ENCODE results near the gene IFT27.
"Not testable (repeated sequence)": the region's sequence is repeated elsewhere in the genome, so short reads cannot be mapped to it uniquely, and the experiment has no call there.

Gene IFT27

DNA sequence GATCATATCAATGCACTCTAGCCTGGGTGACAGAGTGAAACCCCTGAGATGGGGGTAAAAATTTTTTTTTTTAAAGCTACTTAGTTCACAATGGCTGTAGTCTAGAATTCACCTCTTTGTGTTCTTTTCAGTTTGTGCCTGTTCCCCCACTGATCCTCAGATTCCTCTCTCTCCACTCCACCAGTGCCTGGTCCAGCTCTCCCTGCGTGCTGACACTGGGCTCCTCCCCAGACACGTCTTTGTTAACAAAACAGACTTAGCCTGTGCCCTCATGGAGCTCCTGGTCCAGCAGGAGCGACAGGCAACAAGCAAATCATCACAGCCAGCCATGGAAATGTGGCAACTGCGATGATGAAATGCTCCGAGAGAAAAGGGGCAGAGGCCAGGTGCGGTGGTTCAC is 34.0 kb downstream of the IFT27 start:
- no peak for DNase-seq

DNA sequence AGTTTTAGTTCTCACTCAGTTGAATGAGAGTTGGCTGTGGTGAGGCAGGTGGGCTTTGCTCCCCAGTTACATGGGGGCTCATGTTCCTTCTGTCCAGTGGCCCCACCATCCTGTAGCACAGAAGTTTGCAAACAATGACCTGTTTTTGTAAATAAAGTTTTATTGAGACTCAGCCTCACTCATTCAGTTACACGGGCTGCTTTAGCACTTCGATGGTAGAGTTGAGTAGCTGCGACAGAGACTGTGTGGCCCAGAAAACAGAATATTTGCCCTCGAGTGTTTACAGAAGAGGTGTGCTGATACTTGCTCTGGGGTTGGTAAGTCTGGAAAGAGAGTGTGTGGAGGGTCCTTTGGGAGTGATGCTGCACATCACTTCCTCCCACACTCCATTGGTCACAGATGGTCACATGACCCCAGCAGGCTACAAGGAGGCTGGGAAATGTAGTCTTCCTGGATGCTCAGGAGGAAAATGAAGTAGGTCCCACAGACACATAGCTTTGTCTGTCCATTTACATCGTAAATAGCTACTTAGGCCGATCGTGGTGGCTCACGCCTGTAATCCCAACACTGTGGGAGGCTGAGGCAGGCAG is 34.6 kb downstream of the IFT27 start:
- DNase-seq, result no peak

DNA sequence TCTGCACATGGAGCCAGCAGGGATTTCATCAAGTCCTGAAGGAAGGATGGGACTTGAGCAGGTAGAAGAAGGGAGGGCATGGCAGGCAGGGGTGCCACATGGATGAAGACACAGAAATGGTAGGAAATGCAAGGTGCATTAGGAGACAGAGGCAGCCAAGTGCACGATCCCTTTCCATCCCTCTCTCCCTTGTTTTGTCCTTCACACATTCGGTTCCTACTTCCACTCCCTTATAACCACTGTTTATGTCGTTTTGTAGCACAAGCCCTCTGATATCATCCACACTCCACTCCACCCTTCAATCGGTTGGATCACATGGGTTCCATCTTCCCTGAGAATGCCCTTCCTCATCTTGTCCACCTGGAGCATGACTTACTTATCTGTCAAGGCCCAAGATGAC is 35.2 kb downstream of the IFT27 start:
- no peak for DNase-seq

DNA sequence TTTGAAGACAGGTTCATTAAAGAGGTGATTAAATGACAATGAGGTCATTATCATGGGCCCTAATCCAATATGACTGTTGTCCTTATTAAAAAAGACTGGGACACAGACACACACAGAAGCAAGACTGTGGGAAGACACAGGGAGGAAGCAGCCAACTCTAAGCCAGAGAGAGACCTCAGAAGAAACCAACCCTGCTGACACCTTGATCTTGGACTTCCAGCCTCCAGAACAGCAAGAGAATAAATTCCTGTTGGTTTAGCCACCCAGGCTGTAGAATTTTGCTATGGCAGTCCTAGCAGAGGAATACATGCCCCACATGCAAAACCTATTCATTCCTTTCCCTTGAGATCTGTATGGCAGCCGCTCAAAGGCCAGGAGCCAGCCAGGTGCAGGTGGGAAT is 36.7 kb downstream of the IFT27 start:
- no peak for DNase-seq

DNA sequence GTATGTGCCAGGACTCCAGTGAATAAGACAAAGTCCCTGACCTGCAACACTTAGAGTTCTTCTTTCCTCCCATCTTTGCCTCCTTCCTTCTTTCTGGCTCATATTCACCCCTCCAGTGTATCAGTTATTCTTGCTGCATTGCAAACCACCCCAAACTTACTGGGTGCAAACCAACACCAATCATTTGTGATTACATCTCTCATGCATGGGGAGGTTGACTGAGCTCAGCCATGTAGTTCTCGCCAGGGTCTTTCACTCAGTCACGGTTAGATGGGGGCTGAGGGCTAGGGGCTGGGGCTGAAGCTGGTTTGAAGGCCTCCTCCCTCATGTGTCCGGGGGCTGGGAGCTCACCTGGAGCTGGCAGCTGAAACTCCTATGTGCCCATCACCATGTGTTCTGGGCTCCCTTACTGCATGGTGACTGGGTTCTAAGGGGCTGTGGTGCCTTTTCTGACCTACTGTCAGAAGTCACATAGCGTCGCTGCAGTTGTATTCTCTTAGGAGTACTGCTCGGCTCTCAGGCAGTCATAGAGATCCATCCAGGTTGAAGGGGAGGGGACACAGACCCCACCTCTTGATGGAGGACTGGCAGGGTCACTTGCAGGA is 37.4 kb downstream of the IFT27 start:
- no peak for DNase-seq

DNA sequence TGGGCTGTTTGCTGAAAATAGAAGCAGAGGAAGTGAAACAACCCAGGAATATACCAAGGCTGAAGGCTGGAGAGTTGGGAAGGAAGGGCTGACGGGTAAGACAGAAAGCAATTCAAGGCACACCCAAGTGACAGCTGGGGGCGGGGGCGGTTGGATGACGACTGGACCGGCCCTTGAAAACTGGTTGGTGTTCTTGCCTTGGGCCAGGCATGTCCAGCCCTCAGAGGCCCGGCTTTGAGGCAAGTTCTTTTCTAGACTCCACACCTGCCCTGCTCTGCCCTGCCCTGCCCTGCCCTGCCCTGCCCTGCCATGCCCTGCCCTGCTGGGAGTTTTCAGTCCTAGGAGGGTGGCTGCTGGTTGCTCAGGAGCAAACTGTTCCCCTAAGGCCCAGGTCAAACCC is 38.1 kb downstream of the IFT27 start:
- DNase-seq, result no peak

DNA sequence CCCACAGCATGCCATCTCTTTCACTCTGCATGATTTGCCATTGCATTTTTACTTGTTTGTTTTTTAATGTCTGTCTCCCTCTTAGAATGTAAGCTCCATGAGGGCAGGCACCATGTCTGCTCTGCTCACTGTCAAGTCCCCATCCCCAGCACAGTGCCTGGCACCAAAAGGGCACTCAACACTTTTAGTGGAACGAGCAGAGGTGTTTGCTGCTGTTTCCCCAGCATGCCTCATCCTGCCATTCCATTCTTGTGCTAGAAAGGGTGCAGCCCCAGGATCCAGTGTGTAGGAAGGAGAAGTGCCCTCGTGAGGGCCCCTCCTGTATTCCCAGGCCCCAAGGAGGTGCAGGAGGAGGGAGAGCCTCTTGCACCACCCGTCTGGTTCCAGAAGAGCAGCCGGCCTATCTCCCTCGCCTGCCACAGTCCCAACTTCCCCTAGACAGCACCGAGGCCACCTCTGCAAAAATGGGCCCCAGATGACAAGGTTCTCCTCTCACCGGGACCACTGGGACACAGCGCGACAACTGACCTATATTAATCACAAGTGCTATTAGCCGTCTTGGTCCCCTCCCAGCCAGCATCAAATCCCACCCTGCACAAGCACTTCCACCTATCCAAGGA is 39.1 kb downstream of the IFT27 start:
- no peak for DNase-seq

DNA sequence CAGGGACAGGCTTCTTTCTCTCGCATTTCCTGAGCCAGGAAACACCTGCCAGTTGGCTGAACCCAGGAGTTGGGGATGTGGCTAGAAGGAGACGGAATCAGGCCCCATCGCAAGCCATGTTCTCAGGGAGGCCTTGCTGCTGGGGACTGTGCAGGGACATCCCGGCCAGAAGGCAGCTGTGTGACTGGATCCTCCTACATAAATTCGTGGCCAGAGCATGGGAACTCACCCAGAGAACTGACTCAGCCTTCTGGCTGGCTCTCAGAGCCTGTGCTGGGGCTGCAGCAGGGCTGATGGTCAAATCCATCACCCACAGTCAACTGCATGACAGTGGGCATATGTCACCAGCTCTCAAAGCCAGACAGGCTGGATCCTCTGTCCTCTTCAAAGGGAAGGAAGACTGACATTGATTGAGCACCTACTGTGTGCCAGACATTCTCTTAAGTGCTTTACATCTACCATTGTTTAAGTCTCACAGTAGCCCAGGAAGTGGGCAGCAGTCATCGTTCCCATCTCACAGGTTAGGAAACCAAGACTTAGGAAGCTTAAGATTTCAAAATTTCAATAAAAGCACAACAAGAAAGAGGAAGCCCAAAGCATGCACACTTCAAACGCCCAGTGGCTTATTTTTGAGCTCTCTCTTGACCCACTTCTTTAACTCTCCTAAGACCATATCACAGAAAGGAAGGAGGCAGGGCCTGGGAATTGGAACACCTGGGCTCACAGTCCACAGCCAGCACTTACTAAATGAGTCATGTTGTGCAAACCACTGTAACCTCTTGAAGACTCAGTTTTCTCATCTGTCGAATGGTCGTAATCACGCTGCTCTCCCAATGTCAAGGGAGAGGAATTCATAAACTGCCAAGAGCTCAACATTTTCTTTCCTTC is 41.5 kb downstream of the IFT27 start:
- peak; percentile 50 for DNase-seq

DNA sequence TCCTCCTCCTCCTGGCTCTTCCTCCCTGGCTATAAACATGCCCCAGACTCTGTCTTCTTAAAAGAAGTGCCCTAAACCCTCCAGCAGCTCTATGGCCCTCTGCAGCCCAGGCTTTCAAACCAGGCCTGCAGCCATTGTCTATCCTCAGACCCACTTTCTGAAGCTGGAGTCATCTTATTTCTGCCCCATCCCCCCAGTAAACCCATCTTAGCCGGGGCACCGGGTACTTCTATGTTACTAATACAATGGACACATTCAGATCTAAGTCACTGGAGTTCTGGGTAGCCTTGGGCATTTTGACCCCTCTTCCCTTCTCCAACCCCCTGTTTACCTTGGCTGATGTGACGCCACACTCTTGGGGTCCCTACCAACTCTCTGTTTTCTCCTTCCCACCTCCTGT is 42.6 kb downstream of the IFT27 start:
- no peak for DNase-seq

DNA sequence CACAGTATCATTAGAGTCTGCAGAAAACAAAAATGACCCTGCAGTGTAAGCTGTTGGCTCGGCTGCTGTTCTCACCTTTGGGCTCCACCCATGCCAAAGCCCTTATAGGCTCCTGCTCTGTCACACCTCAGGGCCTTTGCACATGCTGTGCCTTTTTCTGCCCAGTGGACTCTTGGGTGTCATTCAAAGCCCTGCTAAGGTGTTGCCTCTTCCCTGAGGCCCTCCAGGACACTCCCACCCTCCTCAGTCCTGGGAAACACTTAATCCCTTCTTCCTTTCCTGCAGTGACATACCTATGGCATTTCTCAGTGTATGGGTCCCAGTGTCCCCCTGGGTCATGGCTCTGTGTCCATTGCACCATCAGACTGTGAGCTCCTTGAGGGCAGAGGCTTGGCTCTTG is 43.3 kb downstream of the IFT27 start:
- no peak for DNase-seq

DNA sequence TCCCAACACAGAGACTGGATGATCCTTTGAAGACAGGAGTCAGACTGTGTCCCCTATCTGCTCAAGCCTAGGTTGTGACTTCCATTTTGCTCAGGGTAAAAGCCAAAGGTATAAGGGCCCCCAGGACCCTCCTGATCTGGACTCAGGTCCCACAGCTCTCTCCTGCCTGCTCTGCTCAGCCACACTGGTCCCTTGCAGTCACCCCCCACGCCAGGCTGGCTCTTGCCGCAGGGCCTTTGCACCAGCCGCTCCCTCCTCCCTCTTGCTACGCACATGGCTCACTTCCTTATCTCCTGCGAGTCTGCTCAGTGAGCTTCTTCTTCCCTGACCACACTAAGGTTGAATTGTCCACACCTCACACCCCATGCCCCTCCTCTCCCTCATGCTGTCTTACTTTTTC is 44.0 kb downstream of the IFT27 start:
- DNase-seq, result no peak

DNA sequence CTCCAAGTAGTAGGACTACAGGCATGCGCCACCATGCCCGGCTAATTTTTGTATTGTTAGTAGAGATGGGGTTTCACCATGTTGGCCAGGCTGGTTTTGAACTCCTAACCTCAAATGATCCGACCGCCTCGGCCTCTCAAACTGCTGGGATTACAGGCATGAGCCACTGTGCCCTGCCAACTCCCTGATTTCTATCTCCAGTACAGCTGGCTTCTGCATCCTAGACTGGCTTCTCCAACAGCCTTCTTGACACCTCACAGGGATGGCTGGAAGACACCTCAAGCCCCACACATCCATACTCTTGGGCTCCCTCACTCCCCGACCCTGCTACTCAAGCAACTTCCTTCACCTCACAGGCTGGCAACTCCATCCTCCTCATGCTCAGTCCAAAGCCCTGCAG is 44.6 kb downstream of the IFT27 start:
- DNase-seq, result not testable (repeated sequence)

DNA sequence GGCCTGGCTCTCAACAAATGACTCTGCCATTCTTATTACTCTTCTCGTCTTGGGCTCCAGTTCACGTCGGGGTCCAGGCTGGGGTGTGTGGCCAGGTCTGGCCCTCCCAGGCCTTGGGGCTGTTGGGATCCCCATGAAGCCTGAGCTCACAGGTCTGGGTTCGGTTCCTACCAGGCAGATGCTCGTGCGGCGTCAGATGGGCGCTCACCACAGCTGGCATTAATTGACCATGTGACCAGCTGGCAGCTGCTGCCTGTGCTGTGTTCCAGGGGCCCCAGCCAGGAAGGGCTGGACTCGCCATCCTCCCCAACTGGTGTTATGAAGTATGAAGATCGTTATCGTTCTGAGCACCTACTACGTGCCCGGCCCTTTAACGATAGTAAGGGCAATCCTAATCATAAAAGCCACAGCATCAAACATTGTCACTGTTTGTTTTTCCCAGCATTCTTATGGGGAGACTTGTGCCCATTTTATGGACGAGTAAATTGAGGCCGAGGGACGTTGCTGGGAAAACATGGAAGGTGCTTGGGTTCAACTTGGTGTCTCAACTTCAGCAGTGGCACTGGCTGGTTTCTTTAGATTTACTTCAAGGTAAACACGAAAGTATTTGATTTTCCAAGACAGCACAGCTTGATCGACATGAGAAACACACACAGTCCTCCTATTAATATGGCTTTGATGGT is 45.6 kb downstream of the IFT27 start:
- DNase-seq, result no peak

DNA sequence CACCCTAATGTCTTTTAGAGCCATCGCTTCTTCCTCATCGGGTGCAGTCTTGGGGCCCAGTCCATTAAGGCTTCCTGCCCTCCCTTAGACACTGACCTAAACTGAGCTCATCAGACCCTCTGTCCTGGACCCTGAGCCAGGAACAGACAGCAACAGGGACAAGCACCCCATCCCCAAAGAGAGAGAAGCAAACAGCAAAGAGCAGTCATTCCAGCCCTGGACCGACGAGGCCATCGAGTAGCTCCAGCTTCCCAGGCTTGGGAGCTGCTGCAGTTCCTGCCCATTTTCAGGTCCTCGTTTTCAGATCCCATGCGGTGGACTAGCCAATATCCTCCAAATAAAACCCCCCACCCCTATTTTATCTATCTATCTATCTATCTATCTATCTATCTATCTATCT is 46.6 kb downstream of the IFT27 start:
- DNase-seq, result no peak

DNA sequence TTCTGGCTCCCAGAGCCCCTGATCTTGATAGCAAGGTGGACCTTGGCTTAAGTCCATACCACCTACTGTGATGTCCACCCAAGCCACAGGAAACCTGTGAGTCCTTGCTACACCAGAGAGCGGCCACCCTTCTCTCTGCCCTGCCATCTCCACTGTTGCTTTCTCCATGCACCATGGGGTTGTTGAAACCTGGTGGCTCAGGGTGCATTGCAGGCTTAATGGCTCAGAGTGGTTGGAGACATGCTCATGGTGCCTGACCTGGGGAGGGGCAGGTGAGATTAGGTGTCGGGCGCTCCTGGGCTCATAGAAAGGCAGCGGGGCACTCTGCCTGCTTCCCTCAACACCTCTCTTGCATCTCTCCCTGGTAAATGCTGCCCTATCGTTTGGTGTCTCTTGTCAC is 47.4 kb downstream of the IFT27 start:
- DNase-seq, result no peak

DNA sequence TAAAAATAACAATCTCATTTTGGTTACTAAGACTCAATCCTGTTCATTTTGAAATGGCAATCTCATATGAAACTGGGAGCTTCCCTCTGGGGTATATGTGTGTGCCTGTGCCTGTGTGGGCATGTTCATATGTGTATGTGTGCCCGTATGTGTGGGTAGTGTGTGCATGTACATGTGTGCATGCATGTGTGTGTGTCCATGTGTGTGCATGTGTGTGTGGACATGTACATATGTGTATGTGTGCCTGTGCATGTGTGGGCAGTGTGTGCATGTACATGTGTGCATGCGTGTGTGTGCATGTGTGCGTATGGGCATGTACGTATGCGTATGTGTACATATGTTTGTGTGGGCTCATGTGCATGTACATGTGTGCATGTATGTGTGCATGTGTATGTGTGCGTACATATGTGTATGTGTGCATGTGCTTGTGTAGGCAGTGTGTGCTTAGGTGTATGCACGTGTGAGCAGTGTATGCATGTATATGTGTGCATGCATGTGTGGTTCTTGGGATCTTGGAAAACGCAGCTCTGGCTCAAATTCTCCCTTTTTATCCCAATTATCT is 47.9 kb downstream of the IFT27 start:
- no peak for DNase-seq

DNA sequence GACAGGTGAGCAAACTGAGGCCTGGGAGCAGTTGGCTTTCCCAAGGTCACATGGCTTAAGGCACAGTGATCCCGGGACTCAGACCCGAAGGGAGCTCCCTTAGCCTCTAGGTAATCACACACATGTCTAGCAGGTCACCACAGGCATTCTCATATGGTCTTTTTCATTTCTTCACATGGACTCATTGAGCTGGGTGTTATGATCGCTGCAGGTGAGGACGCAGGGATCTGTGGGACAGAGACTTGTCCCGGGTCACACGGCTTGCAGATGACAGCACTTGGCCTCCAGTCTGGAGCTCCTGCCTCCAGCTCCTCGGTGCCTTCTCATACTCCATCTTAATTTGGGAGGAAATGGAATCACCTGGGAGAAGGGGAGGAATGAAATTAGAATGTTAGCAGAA is 48.8 kb downstream of the IFT27 start:
- no peak for DNase-seq

DNA sequence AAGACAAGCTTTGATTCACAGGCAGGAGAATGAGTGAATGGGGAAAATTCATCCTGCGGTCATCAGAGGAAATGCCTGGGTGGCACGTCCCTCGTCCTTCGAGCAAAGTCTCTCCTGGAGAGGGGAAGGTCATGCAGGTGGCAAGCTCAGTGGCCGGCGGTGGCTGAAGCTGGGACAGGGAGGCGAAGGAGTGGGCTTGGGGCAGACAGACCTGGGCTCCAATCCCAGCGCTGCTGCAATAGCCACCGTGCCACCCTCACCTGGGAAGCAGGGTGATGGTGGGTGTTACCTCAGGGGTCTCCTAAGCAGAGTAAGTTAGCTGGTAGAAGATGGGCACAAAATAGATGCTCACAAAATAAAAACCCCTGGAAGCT is 49.9 kb downstream of the IFT27 start:
- DNase-seq, result no peak

DNA sequence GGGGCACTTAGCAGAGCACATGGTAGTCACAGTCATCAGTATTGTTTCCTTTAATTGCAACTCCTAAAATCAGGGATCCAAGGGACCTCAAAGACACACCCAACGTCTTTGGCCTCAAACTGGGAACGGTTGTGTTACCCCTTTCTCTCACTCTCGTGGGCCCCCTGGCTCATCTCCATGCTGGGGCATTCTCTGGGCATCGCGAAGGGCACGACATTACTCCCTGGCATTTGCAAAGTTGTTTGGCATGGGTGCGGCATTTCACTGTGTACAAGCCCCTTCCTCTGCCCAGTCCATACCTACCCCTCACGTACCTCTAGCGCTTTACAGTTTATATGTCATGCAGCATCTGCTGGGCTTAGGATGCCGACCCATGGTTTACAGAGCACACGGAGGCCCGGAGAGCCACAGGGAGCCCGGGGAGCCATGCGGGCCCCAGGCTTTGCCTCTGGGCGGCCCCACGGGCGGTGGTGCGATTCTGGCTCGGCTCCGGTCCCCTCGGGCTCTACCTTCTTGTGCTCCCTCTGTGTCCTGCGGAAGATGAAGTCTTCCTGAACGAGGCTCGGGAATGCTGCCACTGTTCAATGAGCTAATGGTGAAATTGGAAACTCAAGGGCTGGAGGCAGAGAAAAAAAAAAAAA is 50.4 kb downstream of the IFT27 start:
- no peak for DNase-seq

DNA sequence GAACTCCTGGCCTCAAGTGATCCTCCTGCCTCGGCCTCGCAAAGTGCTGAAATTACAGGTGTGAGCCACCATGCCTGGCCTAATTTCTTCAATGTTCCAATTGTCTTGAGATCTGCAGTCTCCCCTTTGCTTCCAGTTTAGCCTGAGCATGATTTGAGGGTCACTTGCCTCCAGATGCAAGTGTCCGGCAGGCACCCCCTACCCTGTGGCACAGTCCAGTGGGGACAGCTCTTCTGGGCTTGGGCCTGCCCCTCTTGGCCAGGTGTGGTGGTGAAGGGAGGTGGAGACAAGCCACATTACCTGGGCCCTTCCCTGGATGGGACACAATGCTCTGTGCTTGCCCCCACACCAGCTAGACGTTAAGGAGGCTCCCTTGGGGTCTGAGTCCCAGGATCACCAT is 51.1 kb downstream of the IFT27 start:
- no peak for DNase-seq

DNA sequence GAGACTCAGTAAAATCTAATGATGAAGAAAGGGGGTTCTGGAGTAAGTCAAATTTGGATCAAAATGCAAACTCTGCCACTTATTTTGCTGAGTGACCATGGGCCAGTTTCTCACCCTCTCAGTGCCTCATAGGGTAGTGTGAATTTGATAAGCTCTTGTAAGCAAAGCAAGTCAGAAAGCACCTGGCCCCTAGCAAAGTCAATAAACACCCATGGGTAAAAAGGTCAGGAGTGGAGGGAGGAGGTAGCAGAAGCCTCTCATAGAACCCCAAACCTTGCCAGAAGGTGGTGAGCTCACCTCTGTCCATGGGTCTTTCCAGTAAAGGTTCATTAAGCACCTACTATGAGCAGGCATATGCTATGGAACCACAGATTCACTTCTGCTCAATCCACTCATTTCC is 53.9 kb downstream of the IFT27 start:
- no peak for DNase-seq

DNA sequence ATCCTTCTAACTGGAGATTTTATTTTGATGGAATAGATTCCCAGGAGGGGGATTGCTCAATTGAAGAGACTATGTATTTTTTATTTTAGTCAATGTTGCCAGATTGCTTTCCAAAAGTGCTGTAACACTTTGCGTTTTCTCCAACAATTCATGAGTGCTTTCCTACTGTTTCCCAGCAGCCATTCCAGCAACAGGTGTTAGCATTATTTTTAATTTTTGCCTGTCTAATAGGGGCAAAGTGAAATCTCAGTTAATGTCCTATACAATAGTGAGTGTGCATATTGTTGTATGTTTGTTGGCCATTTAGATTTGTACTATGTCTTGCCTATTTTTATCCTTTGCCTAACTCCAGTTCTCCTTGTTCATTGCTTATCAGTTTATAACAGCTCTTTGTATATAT is 60.3 kb downstream of the IFT27 start:
- DNase-seq, result no peak

DNA sequence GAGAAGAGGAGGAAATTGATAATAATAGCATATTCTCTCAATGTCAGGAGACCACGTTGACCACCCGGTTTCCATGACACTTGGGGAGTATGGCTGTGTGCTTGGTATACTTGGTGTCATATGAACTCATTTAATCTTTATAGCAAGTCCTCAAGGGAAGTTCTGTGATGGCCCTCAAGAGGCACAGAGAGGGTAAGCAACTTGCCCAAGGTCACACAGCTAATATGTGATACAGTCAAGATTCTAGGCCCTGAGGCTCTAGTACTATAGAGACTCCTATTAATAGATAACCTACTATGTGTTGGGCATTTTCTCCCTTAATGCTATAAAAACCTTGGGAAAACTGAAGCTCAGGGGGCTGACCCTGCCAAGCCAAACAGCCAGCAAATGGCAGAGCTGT is 61.8 kb downstream of the IFT27 start:
- no peak for DNase-seq
